Endometrial microvascular endothelial cells (primary cell): ENCODE measurements around the gene ASPM. TPM values are rescaled to one million over a fixed set of nuclear protein-coding genes. Genes with fewer than 3 reads are reported as not detected.

ENCODE experiments used
- total RNA-seq: library from RNA; depleted of rRNA; stranded (reverse); fragments of >200 nt; gene quantifications from one replicate; pipeline ENCODE4 v1.2.3, GENCODE V29; 2015; ENCODE audit errors: inconsistent ontology term

The ASPM gene
- total RNA-seq, 1 donor from 2014 or later: 51.4 TPM

Other genes starting within 250 kb of the ASPM start
- not detected for gene CFHR2, start 202.9 kb downstream of the ASPM start, total RNA-seq
- not detected for gene CFHR5, start 169.1 kb downstream of the ASPM start, total RNA-seq
- gene F13B, start 79.4 kb downstream of the ASPM start, total RNA-seq: not detected
- gene ZBTB41, start 54.6 kb upstream of the ASPM start, total RNA-seq: 2.5 TPM
- not detected for gene CRB1, start 121.6 kb upstream of the ASPM start, total RNA-seq